ENCODE results near the gene SDSL. TPM values are rescaled to one million over a fixed set of nuclear protein-coding genes. Genes with fewer than 3 reads are reported as not detected.

SDSL gene
- polyA plus RNA-seq, 3 donors = 11.1 to 17.0 (median 13.5) TPM

DNA sequence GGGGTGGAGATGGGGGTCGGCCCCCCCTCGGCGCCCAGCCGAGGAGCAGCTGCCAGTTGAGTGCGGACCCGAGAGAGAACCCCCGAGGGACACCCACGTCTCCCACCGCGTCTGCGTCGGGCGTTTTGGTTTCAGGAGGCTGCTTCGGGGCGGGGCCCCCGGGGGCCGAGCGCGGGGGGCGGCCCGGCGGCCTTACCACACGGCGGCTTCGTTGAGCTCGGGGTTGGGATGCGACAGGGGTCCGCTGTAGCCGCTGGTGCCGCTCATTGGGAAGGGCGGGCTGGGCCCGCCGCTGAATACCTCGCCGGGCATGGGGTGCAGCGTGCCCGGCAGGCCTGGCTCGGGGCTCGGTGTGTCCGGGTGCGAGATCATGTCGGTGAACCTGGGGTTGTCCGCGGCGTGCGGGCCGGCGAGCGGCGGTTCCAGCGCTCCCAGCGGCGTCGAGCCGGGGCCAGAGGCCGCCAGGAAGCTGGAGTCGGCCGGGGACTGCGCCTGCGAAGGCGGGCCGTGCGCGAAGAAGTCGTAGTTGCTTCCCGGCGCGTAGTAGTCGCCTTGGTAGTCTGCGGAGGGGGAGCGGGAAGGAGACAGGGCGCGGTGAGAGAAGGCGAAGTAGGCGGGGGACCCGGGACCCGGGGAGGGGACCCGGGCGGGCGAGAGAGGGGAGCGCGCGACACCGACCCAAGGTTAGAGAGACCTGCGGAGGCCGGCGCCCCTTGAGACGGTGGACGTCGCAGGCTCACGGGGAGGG, 41.0 kb downstream of the SDSL start:
- DNase-seq (ENCODE audit: extremely low read depth in 1 of 11, low read depth in 9 of 11, low spot score in 4 of 11) = no peak

DNA sequence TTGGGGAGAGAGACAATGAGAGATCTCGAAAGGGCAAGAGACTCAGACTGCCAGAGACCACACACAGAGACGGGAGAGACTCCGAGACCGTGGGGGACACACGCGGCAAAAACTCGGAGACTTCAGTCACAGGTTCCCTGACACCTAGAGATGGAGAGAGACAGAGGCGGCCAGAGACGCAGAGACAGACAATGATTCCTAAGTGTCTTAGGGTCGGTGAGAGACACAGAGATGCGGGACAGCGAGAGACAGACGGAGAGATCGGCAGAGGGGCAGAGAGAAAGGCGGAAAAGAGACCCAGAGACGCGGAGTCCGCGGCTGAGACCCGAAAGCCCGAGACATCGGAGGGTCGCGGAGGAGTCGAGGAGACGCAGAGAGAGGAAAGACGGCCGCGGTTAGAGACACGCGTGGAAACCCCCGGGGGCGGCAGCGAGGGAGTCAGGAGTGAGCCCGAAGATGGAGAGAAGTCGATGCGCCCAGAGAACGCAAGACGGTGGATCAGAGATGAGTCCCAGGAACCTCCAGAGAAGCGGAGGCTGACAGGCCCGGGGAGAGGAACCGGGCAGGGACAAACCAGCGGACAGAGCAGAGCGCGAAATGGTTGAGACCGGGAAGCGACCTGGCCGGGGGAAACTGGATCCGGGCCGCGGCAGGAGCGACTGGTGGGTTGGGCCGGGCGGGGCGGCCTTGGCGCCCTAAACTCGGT, 41.7 kb downstream of the SDSL start:
- no peak for DNase-seq (ENCODE audit: extremely low read depth in 1 of 11, low read depth in 9 of 11, low spot score in 4 of 11)

DNA sequence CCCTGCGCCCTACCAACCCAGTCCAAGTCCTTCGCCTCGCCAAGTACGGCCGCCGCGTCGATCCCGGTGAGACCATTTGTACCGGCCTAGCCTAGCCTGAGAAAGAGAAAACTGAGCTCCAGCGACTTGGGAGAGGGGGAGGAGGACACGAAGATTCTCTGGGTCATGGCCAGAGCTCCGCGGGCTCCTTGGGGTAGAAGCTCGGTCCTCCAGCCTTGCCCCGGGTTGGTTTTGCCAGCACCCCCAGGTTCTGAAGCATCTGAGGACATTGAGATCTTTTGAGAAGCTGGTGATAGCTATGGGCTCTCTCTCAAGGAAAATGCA, 42.2 kb downstream of the SDSL start:
- DNase-seq (ENCODE audit: extremely low read depth in 1 of 11, low read depth in 9 of 11, low spot score in 4 of 11) = no peak

DNA sequence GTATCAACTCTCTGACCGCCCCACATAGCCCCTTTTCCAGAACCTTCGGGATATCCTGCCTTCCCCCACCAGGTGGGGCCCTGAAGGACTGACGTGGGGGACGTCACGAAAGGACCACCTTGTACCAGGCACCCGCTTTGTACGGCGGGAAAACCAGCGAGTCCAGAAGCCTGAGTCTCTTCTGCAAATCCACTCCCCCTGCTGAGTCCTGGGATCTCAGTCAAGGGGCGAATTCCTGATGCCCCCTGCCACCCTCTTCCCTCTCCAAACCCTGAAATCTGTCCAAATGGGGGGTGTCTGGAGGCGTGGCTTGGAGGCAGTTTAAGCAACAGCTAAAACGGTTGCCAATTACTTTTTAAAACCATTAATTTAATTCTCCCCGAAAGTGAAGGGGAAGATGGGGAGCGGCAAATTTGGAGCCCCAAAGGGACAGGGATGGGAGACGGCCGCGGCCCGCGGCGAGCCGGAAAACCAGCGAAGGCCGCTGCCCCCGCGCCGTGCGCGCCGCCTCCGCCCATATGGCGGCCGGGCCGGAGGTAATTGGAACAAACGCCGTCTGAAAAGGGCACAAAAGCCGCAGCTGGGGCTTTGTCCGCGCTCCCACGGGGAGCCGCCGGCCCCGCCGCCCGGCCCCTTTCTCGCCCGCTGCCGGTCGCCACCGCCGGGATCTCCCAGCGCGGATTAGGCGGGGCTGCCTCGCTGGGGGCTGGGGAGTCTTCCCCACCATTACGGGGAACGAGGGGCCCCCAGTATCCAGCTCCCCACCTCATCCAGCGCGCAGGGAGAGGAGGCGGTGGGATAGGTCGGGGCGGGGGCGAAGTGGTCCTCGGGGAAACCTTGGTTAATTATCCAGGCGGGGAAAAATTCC, 42.9 kb downstream of the SDSL start:
- DNase-seq (ENCODE audit: extremely low read depth in 1 of 11, low read depth in 9 of 11, low spot score in 4 of 11) = no peak

DNA sequence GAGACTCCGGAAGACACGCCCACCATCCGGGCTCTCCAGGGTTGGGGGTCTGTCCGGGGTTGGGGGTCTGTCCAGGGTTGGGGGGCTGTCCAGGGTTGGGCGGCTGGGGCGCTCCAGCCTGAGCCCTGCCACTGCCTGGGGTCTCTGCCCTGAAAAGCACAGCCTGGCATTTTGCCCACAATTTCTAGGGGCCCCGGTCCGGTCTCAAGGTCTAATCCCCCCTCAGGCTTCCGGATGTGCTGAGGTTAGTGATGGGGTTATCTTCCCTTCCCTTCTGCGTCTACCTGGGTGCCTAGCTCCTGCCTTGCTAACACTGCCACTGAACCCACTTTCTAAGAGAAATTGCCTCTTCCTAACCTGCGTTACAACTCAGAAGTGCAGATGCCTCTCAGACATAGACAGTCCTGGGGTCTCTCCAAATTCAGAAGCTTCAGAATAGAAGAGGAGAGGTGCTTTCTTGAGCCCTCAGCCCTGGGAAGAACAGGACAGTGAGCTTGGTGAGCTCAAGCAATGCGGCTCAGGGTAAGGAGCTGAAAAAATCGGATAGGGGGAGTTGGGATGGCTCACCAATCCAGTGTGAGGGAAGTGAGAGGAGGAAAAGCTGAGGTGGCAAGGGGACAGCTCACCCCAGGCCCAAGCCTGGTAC, 43.8 kb downstream of the SDSL start:
- DNase-seq (ENCODE audit: extremely low read depth in 1 of 11, low read depth in 9 of 11, low spot score in 4 of 11) = no peak

DNA sequence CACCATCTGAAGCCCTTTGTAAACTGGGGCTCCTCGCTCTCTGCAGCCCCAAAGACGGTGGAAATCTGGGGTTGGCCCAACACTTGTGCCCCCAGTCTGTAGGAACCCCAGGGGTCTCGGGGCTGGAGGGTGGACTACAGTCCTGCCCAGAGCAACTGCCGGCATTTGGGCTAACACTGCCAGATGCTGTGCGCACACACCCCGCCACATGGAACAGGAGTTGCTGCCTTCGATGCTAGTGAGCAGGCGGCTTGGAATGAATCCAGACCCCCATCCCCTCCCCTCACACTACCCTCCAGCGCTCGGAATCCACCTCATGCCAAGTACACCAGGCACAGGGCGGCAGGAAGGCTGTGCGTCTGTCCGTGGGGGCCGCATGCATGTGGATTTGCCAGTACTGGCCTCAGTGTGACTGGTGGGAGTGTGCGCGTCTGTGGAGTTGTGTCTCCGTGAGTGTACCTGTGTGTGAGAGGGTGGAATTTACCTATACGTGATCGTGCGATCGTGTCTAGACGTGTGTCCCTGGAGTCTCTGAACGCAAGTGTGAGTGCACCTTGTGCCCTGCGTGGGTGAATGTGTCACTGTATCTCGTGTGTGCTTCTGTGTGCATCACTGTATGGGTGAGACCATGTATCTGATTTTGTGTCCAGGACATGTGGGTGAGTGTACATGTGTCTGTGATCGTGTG, 44.4 kb downstream of the SDSL start:
- DNase-seq (ENCODE audit: extremely low read depth in 1 of 11, low read depth in 9 of 11, low spot score in 4 of 11) = no peak

DNA sequence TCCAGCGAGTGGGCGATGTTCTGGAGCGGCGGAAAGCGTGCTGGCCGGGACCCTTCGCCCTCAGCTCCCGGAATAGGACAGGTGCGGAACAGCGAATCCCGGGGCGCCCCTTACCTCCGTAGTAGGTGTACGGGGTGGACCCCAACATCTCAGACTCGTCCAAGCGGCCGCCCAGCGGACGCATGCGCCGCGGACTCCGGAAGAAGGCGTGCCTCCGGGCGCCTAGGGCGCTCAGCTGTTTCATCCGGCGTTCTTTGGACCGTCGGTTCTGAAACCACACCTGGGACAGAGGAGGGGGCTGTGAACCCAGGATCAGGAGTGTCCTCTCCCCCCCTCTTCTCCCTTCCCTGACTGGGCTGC, 44.9 kb downstream of the SDSL start:
- DNase-seq (ENCODE audit: extremely low read depth in 1 of 11, low read depth in 9 of 11, low spot score in 4 of 11) = no peak

DNA sequence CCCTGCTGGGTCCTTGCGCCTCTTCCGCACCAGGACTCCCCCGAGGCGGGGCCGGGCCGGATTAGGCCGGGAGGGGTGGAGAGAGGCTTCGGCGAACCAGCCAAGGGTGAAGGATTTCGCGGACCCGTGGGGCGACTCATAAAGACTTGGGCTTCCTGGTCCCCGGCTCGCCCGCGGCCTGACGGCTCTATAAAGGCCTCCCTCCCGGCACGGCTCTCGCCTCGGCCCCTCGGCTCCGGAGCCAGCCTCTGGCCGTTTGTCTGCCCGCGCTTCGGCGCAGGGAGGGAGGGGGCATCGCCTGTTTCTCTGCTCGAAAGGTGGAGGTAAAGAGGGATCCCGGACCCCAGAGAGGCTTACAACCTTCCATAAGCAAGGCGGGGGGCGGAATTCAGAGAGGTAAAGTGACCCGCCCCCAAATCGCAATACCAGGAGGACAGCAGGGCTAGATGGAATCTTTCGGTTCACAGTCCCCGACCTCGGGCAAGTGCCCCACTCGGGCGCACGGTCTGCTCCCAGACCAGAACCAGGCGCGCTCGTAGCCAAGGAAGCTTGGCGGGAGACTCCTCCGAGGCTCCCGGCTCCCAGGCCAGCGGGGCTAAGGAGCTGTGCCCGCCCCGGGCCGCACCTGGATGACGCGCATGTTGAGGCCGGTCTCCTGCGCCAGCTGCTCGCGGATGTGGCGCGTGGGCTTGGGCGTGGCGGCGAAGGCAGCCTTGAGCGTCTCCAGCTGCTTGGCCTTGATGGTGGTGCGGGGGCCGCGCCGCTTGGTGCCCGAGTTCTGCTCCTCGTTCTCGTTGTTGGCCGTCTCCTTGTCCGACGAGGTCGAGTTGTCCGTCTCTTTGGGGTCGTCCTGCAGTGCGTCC, 45.6 kb downstream of the SDSL start:
- no peak for DNase-seq (ENCODE audit: extremely low read depth in 1 of 11, low read depth in 9 of 11, low spot score in 4 of 11)

DNA sequence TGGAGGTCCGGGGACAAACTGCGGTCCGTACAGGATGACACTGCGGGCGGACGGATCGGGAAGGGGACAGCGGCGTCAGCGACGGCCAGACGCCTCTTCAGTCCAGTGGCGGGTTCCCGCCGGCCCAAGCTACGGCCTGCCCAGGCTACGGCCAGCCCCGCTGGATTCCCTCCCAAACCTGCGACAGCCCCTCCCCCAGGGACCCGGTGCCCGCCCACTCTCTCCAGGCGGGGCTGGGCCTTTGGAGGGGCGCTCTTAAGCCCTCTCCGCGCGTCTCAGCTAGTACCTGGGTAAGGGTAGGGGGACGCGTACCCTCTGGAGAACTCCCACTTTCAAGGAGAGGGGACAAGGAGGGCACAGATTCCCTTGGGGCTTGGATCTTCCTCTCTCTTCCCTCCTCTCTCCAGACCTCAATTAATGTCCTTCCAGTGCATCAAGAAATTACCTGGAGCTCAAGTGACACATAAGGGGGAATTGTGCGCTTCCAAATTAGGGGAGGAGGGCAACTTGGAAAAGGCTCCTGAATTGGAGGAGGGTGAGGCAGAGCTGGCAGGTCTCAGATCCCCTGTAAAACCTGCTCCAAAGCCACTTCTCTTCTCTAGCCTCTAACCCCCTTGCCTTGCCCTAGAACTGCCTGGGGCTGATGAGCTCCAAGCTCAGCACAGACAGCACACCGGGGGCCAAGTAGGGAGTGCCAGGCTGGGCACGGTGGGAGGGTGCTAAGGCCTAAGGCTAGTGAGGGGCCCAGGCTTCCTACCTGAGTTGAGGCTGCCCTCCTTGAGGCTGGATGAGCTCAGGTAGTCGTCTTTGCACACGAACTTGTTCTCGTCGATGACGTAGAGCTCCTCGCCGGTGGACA, 46.4 kb downstream of the SDSL start:
- DNase-seq (ENCODE audit: extremely low read depth in 1 of 11, low read depth in 9 of 11, low spot score in 4 of 11) = no peak

DNA sequence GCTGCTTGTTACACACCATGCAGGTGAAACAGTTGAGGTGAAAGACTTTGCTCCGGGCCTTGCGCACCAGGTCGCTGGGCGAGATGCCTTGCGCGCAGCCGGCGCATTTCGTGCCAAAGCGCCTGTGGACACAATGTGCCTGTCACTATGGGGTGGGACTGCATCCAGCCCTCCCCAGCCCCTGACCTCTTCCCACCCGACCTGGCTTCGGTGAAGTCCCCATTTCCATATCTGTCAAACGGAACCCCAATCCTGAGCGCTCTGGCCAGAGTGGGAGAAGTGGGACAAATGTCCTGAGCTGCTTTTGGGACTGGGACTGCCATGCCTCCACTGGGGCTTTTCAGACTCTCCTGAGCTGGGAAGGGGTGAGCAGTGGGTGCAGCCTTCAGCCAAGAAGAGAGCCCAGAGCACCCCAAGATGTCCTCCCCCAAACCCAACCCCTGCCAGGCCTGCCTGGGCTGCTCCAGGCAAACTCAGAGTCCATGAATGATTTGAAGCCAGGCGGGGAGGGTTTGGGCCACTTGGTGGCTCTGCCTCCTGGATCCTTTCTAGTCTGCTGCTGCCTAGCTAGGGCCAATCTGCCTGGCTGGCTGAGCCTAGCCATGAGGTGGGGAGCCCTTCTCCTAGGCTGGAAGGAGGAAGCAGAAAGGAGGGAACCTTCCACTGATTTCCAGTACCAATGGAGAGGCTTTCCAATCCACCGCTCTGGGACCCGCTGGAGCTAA, 47.2 kb downstream of the SDSL start:
- no peak for DNase-seq (ENCODE audit: extremely low read depth in 1 of 11, low read depth in 9 of 11, low spot score in 4 of 11)

DNA sequence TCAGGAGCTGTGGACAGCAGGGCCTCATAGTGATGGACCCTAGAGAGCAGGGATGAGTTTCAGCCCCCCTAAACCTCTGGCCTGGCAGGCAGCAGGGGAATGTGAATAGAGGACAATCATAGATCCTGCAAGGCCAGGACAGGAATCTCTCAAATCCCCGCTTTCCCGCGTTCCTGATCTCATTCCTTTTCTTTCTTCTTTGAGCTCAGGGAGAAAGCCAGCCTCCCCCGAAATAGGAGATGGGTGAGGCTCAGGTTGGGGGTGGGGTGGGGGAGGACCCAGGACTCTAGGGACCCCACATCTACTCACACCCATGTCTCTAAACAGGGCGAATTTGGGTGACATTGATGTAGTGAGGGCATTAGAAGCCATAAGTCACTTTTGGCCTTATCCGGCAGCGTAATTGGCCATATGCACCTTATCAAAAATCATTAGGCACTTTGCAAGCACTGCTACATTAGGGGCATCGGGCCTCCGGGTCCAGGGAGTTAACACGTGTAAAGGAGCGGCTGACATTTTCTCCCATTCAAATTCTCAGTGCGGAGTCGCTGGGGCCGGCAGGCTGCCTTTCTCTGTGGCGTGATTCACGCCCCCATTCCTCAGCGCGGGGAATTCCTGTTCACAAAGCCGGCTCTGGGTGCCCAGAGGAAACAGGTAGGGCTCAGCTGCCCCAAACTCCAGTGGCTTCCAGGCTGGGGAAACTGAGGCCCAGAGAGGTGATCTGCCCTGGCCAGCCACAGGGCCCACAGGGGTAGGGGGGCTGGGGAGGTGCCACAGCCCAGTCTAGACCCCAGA, 48.0 kb downstream of the SDSL start:
- no peak for DNase-seq (ENCODE audit: extremely low read depth in 1 of 11, low read depth in 9 of 11, low spot score in 4 of 11)

DNA sequence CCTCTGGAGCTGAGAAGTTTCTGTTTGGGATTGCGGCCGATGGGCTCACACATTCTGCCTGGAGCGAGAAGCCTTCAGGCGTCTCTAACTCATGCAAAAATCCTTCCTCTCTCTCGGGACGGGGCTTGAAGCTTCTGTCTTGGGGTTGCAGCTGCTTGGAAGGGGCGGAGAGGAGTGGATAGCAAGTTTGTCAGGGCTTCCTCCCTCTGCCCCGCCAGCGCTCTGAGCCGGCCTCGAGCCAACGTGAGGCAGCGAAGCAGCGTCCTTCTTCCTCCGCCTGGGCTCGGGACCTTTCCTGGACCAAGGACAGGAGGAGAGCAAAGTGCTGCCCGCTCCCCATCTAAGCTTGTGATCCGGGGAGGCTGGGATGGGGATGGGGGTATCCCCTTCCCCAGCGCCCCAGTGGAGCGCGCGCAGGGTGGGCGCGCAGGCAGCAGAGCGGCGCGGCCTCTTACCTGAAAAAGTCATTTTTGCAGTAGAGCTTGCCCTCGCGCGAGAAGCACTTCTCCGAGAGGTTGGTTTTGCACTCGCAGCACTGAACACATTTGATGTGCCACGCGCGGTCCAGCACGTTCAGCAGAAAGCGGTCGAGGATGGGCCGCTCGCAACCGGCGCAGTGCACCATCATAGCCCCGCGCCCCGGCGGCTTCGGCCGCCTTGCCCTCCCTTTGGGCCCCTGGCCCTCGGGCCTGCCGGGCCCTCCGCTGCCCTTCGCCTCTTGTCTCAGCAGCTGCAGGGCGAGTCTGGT, 48.9 kb downstream of the SDSL start:
- no peak for DNase-seq (ENCODE audit: extremely low read depth in 1 of 11, low read depth in 9 of 11, low spot score in 4 of 11)

DNA sequence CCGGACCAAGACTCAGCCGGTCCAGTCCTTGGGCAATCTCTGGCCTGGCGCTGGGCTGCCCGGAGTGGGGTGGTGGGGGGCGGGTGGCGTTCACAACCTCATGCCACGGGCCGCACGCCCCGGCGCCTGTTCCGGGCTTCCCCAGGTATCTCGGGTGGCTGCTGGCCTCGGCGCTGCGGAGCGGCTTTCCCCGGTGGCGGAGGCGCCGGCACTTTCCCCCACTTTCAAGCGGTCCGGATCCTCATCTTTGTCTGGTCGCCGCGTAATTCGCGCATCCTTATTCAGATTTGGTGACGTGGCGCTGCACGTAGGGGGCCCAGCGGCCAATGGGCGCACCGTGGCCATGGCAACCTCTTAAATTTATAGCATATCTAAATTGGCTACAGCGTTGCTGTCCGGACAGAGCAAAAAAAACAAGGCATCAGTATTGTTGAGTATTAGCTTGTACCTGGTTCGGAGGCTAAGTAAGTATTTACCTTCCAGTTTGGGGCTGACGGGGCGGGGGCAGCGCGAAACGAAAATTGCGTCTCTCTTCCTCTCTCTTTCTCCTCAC, 49.5 kb downstream of the SDSL start, which contains the start of gene LHX5:
Gene LHX5 (minus strand): TSS at position 253 of the 553 bp plus-strand sequence. CDS start 373 bp downstream, outside the sequence.
- no peak for DNase-seq (ENCODE audit: extremely low read depth in 1 of 11, low read depth in 9 of 11, low spot score in 4 of 11)

DNA sequence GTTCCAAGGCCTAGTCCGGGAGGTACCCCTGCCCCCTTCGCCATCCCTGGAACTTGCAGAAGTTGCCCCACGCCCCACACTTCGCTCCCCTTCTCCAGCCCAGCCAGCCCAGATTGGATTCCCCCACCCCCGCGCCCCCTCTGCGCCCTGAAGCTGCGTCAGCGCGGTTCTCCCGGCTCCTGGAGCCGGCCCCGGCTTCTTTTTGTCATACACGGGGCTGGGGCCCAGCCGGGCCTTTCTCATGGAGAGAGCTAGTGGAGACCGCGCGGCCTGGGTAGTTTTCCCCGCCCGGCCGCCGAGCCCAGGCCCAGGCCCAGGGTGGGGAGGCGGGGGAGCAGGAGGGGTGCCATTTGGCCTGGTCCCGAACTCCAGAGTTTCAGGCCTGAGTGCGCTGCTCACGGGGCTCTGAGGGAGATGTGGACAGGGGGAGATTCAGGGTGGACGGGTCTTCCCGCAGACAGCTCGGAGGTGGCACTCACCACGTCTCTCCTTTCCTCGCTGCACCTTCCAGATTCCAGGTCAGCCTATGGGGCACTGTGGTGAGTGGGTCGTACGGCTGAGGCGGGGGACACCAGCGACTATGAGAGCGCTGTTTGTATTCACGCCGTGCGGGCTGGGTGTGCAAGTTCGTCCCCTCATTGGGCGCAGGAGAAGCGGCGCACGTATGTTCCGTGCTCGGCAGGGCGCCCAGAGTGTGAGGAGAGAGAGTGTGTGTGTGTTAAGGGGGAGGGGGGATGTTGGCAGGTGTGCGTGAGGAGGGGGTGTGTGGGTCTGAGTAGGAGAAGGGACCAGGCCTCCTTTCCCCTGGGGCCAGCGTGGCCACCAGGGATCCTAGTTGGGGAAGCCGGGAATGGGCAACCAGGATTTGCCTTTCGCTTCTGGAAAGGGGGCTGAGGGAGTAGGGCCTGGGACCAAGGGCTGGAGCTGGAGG, 50.3 kb downstream of the SDSL start:
- no peak for DNase-seq (ENCODE audit: extremely low read depth in 1 of 11, low read depth in 9 of 11, low spot score in 4 of 11)
